Activated CD8-positive, alpha-beta T cell treated with anti-CD3 and anti-CD28 coated beads for 36 hours (primary cell): ENCODE data around the gene POLD3. TPM values are rescaled to one million over a fixed set of nuclear protein-coding genes. Genes with fewer than 3 reads are reported as not detected.

Experiments used
- ATAC-seq: fragments of 200-7000 bp; cut with Tn5 transposase; one replicate; pipeline ENCODE4 v1.10.0; 2021; ENCODE audit warnings: mild to moderate bottlenecking, moderate library complexity
- CTCF ChIA-PET: fragments of 350-600 bp; sonication (Branson Sonifier 250); formaldehyde crosslinking; loops from one replicate; lab custom pipeline; 2021; ENCODE audit warnings: antibody characterized with exemption; lab: Charles Lee
- POLR2A ChIA-PET: fragments of 350-600 bp; sonication (Branson Sonifier 250); formaldehyde crosslinking; loops from one replicate; lab custom pipeline; 2021; ENCODE audit warnings: antibody characterized with exemption; lab: Charles Lee
- DNase-seq: peaks from one replicate; pipeline ENCODE4 v3.0.0-alpha.2; 2020
- H3K27ac Mint-ChIP-seq: one replicate; pipeline ENCODE4 v1.8.0; 2021; ENCODE audit warnings: mild to moderate bottlenecking, mixed read lengths
- H3K27me3 Mint-ChIP-seq: one replicate; pipeline ENCODE4 v1.8.0; 2021; ENCODE audit warnings: mixed read lengths
- H3K36me3 Mint-ChIP-seq: one replicate; pipeline ENCODE4 v1.8.0; 2021; ENCODE audit warnings: low read depth, mixed read lengths
- H3K4me1 Mint-ChIP-seq: one replicate; pipeline ENCODE4 v1.8.0; 2021; ENCODE audit warnings: low read depth, mixed read lengths
- H3K4me3 Mint-ChIP-seq: one replicate; pipeline ENCODE4 v1.8.0; 2021; ENCODE audit warnings: mild to moderate bottlenecking, moderate library complexity, mixed read lengths
- H3K9me3 Mint-ChIP-seq: one replicate; pipeline ENCODE4 v1.8.0; 2021; ENCODE audit warnings: mixed read lengths
- CTCF ChIP-seq: fragments of 200-600 bp; IDR thresholded peaks from one replicate; pipeline ENCODE4 v1.8.0; 2022; ENCODE audit warnings: antibody characterized with exemption, mild to moderate bottlenecking
- intact Hi-C: fragments of 100-400 bp; cut with micrococcal nuclease; formaldehyde crosslinking; loops from one replicate; pipeline ENCODE4 v1.10.0; 2022
- total RNA-seq, 2 experiments: library from RNA; stranded (reverse); gene quantifications; one replicate each; pipeline ENCODE4 v1.2.3, GENCODE V29; 2021

POLD3 gene
- 10 to 100 TPM; 56.0 to 67.2 TPM for total RNA-seq

GRCh38 chr11:74592441-74593362 lies at the start of gene POLD3:
Gene POLD3, plus strand, starts transcription at chr11:74592582. Its CDS starts 77 bp downstream, at chr11:74592659.
- Mint-ChIP-seq H3K4me1 (peaks cover 31% of the 10 kb centered on the region), H3K27ac (peak within 1 kb of the TSS; percentile 98), H3K36me3 (peaks cover 43% of the 10 kb centered on the region), H3K4me3 (peak within 1 kb of the TSS; percentile 100), H3K27me3 (no peaks in the 10 kb centered on the region), H3K9me3 (no peaks in the 10 kb centered on the region)
- ChIA-PET CTCF (interaction anchor here (1.0 to 1.3 kb wide), 4 partner anchors 8 to 204 kb away, joined by 3 to 7 read pairs (median 3); no protein-coding TSS in a partner anchor), POLR2A (interaction anchor here (0.6 to 2.6 kb wide), 7 partner anchors 34 to 965 kb away, joined by 3 to 14 read pairs (median 3); partner anchors contain the start of genes LIPT2 and PGM2L1)
- ATAC-seq (peak; percentile 98), DNase-seq (peak; percentile 96)
- intact Hi-C loops, result no loop called here
- no peak for TF ChIP-seq CTCF

- DNase-seq (peak; percentile 4), ATAC-seq (no peak)
- intact Hi-C loops, result no loop called here
- CTCF ChIA-PET, result no interaction called here
- no peaks in the 10 kb centered on the region for H3K27me3 Mint-ChIP-seq
- H3K9me3 Mint-ChIP-seq, result peaks cover 5% of the 10 kb centered on the region
- no peak overlapping the region for H3K27ac Mint-ChIP-seq
- TF ChIP-seq CTCF, result no peak
- H3K36me3 Mint-ChIP-seq, result no peaks in the 10 kb centered on the region
- POLR2A ChIA-PET, result no interaction called here
- H3K4me3 Mint-ChIP-seq, result no peak overlapping the region
- H3K4me1 Mint-ChIP-seq, result no peaks in the 10 kb centered on the region
These were observed 48.4 kb upstream of the POLD3 start for GRCh38 chr11:74543991-74544390.

GRCh38 chr11:74546752-74547151 lies 45.6 kb upstream of the POLD3 start:
- ChIA-PET CTCF (no interaction called here), POLR2A (no interaction called here)
- H3K4me1 Mint-ChIP-seq, result no peaks in the 10 kb centered on the region
- H3K4me3 Mint-ChIP-seq, result no peak overlapping the region
- no peak for ATAC-seq
- no peak for DNase-seq
- peaks cover 2% of the 10 kb centered on the region for H3K27me3 Mint-ChIP-seq
- H3K36me3 Mint-ChIP-seq, result no peaks in the 10 kb centered on the region
- H3K27ac Mint-ChIP-seq, result no peak overlapping the region
- no peak for TF ChIP-seq CTCF
- intact Hi-C loops, result no loop called here
- H3K9me3 Mint-ChIP-seq, result peaks cover 5% of the 10 kb centered on the region

- ATAC-seq, result no peak
- intact Hi-C loops, result no loop called here
- Mint-ChIP-seq H3K27me3 (peaks cover 8% of the 10 kb centered on the region), H3K4me1 (no peaks in the 10 kb centered on the region), H3K27ac (no peak overlapping the region), H3K9me3 (no peaks in the 10 kb centered on the region), H3K4me3 (no peak overlapping the region), H3K36me3 (no peaks in the 10 kb centered on the region)
- ChIA-PET CTCF (interaction anchor here (0.7 to 1.6 kb wide), 3 partner anchors 14 to 522 kb away, joined by 4 read pairs; no protein-coding TSS in a partner anchor), POLR2A (no interaction called here)
- no peak for TF ChIP-seq CTCF
- no peak for DNase-seq
These were observed 41.2 kb upstream of the POLD3 start for GRCh38 chr11:74550991-74551753.
